Choroid plexus epithelial cell (primary cell): ENCODE measurements around the gene MUS81.
A peak's percentile ranks its signal among the peaks of the same experiment; 100 is the strongest.

Source experiments
- DNase-seq: peaks from one replicate; pipeline ENCODE4 v3.0.0-alpha.2; 2010; ENCODE audit warnings: low read depth
- H3K4me3 ChIP-seq: 2 replicates; pipeline ENCODE4 v1.5.1; 2011; ENCODE audit warnings: low read depth, mild to moderate bottlenecking, control low read depth, low read length, moderate library complexity
- TF ChIP-seq, protein P1 (sequence below): conservative IDR thresholded peaks from 2 replicates; pipeline ENCODE4 v1.5.1; 2011; ENCODE audit warnings: low read depth, mild to moderate bottlenecking, control low read depth, inconsistent platforms, low read length, moderate library complexity

The MUS81 gene

GRCh38 chr11:65862191-65862735 lies 2.0 kb downstream of the MUS81 start:
- no peak for DNase-seq
- TF ChIP-seq, protein P1, sequence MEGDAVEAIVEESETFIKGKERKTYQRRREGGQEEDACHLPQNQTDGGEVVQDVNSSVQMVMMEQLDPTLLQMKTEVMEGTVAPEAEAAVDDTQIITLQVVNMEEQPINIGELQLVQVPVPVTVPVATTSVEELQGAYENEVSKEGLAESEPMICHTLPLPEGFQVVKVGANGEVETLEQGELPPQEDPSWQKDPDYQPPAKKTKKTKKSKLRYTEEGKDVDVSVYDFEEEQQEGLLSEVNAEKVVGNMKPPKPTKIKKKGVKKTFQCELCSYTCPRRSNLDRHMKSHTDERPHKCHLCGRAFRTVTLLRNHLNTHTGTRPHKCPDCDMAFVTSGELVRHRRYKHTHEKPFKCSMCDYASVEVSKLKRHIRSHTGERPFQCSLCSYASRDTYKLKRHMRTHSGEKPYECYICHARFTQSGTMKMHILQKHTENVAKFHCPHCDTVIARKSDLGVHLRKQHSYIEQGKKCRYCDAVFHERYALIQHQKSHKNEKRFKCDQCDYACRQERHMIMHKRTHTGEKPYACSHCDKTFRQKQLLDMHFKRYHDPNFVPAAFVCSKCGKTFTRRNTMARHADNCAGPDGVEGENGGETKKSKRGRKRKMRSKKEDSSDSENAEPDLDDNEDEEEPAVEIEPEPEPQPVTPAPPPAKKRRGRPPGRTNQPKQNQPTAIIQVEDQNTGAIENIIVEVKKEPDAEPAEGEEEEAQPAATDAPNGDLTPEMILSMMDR = no peak
- peak overlapping the region; percentile 95 for H3K4me3 ChIP-seq

GRCh38 chr11:65862941-65863888 lies 3.0 kb downstream of the MUS81 start:
- DNase-seq = peak; percentile 19
- TF ChIP-seq, protein P1 = no peak
- no peak overlapping the region for H3K4me3 ChIP-seq

DNA sequence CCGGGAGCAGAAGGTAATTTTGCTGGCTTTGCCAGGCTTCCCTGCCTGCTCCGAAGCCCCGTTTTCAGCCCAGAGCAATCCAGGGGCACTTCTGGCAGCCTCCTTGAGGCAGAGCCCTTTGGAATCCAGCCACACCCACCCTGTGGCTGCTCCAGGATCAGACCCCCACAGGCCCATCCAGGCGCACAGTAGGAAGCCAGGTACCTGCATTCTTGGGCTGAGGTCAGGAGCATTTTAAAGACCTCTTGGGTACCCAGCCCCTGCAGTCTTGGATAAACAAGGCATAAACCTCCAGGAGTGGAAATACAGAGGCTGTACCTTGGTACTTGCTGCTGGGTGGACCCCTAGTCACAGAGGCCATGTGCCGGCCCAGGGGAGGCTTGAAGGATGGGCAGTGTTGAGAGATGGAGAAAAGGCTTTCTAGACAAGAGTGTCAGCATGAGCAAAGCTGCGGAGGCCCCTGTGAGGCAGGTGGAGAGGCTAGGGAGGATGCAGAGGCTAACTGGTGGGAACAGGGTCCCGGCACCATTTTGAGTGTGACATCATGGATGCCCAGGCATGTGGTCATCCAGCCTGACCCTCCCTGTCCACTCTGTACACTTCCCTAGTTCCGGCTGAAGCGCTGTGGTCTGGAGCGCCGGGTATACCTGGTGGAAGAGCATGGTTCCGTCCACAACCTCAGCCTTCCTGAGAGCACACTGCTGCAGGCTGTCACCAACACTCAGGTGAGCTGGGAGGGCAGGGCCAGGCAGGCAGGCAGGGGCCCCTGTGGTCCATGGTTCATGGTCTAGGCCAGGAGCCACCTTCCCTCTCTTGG lies 3.9 kb downstream of the MUS81 start:
- DNase-seq = peak; percentile 4
- TF ChIP-seq, protein P1 = no peak
- no peak overlapping the region for H3K4me3 ChIP-seq

- no peak for DNase-seq
- no peak overlapping the region for H3K4me3 ChIP-seq
- TF ChIP-seq, protein P1 = no peak
Observed at GRCh38 chr11:65864706-65865471, 4.7 kb downstream of the MUS81 start.

GRCh38 chr11:65865550-65866172 lies 5.4 kb downstream of the MUS81 start:
- TF ChIP-seq, protein P1 = no peak
- H3K4me3 ChIP-seq = no peak overlapping the region
- peak; percentile 5 for DNase-seq
